ENCODE results near the gene IL1B.
"Not testable (repeated sequence)": the region's sequence is repeated elsewhere in the genome, so short reads cannot be mapped to it uniquely, and the experiment has no call there.

Gene IL1B

DNA sequence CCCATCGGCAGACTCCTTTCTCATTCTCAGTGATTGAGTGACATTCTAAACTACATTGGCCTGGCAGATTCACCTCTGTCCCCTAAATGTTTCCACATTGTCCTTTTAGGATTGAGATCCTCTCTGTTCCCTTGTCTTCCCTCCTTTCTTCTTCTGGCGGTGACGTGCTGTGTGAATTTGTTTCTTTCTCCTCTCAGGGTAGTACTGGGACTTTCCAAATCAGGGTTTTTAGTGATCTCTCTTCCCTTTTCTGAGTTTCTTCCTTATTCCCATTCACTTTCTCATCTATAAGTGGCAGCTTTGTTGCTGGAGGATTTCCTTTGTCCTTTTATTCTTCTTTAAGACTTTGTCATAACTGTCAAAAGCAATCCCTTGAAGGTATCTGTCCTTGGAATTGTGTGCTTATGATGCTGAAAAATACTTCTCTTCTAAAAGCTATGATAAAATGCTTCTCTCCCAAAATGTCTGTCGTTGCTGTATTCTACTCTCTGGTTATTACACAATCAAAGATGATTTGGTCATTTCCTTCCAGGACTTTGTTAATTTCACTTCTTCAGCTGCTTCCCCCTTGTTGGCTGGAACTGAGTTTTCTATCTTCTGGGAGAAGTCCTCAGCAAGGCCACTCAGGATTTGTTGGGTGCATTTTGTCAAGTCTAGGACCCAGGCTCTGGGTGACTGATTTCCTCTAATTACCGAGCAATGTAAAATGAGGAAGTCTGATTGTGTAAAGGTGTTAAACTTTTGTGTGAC is 4.9 kb upstream of the IL1B start:
- Histone ChIP-seq H3K36me3 (ENCODE audit: insufficient read depth, low read length) (no peaks in the 10 kb centered on the region), H3K4me1 (ENCODE audit: insufficient read depth, low read length) (no peaks in the 10 kb centered on the region), H3K4me3 (ENCODE audit: low read length) (no peak overlapping the region), H3K9me3 (ENCODE audit: low read length) (no peaks in the 10 kb centered on the region), H3K27me3 (ENCODE audit: insufficient read depth, low read length) (peaks cover 3% of the 10 kb centered on the region), H2AFZ (ENCODE audit: low read depth, low read length) (no peak overlapping the region)

- no peak overlapping the region for H2AFZ ChIP-seq (ENCODE audit: low read depth, low read length)
- no peaks in the 10 kb centered on the region for H3K36me3 ChIP-seq (ENCODE audit: insufficient read depth, low read length)
- H3K4me1 ChIP-seq (ENCODE audit: insufficient read depth, low read length), result no peaks in the 10 kb centered on the region
- H3K4me3 ChIP-seq (ENCODE audit: low read length), result no peak overlapping the region
- no peaks in the 10 kb centered on the region for H3K9me3 ChIP-seq (ENCODE audit: low read length)
- H3K27me3 ChIP-seq (ENCODE audit: insufficient read depth, low read length), result peaks cover 3% of the 10 kb centered on the region
These were observed 3.5 kb upstream of the IL1B start for GRCh38 chr2:112840068-112840445.

GRCh38 chr2:112839407-112840067 is 3.0 kb upstream of the IL1B start:
- no peaks in the 10 kb centered on the region for H3K4me1 ChIP-seq (ENCODE audit: insufficient read depth, low read length)
- H3K36me3 ChIP-seq (ENCODE audit: insufficient read depth, low read length), result no peaks in the 10 kb centered on the region

GRCh38 chr2:112836163-112836560 is 417 bp downstream of the IL1B start:
- Histone ChIP-seq H3K36me3 (ENCODE audit: insufficient read depth, low read length) (no peaks in the 10 kb centered on the region), H3K9me3 (ENCODE audit: low read length) (no peaks in the 10 kb centered on the region), H3K4me1 (ENCODE audit: insufficient read depth, low read length) (peaks cover 2% of the 10 kb centered on the region), H2AFZ (ENCODE audit: low read depth, low read length) (no peak overlapping the region), H3K27me3 (ENCODE audit: insufficient read depth, low read length) (no peaks in the 10 kb centered on the region), H3K4me3 (ENCODE audit: low read length) (no peak overlapping the region)

More at GRCh38 chr2:112839407-112840067, 3.0 kb upstream of the IL1B start:
- peaks cover 3% of the 10 kb centered on the region for H3K27me3 ChIP-seq (ENCODE audit: insufficient read depth, low read length)
- H3K9me3 ChIP-seq (ENCODE audit: low read length), result no peaks in the 10 kb centered on the region
- H3K4me3 ChIP-seq (ENCODE audit: low read length), result no peak overlapping the region
- no peak overlapping the region for H2AFZ ChIP-seq (ENCODE audit: low read depth, low read length)

DNA sequence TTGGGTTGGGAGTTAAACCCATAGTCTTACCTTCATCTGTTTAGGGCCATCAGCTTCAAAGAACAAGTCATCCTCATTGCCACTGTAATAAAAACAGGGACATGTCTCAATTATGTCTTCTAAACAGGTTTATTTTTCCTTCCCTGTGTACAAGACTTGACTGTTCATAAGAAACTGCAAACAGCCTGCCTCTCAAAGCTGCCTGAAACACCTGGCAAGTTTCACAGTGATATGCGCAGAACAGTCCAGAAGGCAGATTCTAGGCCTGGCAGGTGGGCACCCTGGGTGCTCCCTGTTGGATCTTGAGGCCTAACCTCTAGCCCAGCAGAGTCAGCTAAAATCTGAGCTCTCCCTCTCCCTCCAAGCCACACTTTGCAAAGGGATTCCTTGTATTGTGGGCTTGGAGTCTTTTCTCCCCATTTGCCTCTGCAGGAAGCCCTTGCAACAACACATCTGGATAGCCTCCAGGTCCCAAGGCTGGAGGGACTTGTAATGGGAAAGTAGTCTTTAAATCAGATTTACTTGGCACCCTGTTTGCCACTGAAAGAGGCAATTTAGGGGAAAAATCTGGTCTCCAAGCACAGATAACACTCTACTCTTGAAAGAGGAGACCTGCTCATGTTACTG is 930 bp downstream of the IL1B start:
- no peak overlapping the region for H2AFZ ChIP-seq (ENCODE audit: low read depth, low read length)
- no peak overlapping the region for H3K4me3 ChIP-seq (ENCODE audit: low read length)
- H3K36me3 ChIP-seq (ENCODE audit: insufficient read depth, low read length), result no peaks in the 10 kb centered on the region
- no peaks in the 10 kb centered on the region for H3K27me3 ChIP-seq (ENCODE audit: insufficient read depth, low read length)
- peaks cover 2% of the 10 kb centered on the region for H3K4me1 ChIP-seq (ENCODE audit: insufficient read depth, low read length)
- no peaks in the 10 kb centered on the region for H3K9me3 ChIP-seq (ENCODE audit: low read length)

DNA sequence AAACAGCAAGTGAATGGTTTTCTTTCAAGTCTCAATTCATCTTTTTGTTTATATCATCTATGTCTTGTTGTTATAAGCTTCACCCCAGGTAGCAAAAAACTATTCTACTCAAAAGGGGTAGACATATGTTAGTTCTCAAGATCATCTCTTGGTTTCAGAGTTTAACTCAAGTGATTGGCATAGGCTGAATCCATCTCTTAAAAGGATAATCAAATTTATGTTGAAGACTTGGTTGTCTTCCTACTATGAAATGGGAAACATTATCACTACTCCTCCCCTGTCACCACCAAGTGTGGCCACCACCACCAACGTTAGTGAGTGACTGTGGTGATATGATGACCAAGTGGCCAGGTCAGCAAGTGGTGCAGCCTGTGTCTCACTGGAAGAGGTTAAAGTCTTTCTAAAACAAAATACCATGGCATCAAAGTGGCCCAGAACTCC is 1.5 kb downstream of the IL1B start:
- Histone ChIP-seq H2AFZ (ENCODE audit: low read depth, low read length) (no peak overlapping the region), H3K4me1 (ENCODE audit: insufficient read depth, low read length) (peaks cover 2% of the 10 kb centered on the region), H3K9me3 (ENCODE audit: low read length) (no peaks in the 10 kb centered on the region), H3K4me3 (ENCODE audit: low read length) (no peak overlapping the region), H3K27me3 (ENCODE audit: insufficient read depth, low read length) (no peaks in the 10 kb centered on the region), H3K36me3 (ENCODE audit: insufficient read depth, low read length) (no peaks in the 10 kb centered on the region)

- no peaks in the 10 kb centered on the region for H3K36me3 ChIP-seq (ENCODE audit: insufficient read depth, low read length)
- H3K4me1 ChIP-seq (ENCODE audit: insufficient read depth, low read length), result peaks cover 2% of the 10 kb centered on the region
- no peaks in the 10 kb centered on the region for H3K9me3 ChIP-seq (ENCODE audit: low read length)
- no peak overlapping the region for H2AFZ ChIP-seq (ENCODE audit: low read depth, low read length)
- H3K27me3 ChIP-seq (ENCODE audit: insufficient read depth, low read length), result no peaks in the 10 kb centered on the region
- H3K4me3 ChIP-seq (ENCODE audit: low read length), result no peak overlapping the region
These were observed 2.1 kb downstream of the IL1B start for GRCh38 chr2:112834396-112835037.

- Histone ChIP-seq H3K4me1 (ENCODE audit: insufficient read depth, low read length) (peaks cover 2% of the 10 kb centered on the region), H2AFZ (ENCODE audit: low read depth, low read length) (no peak overlapping the region), H3K4me3 (ENCODE audit: low read length) (no peak overlapping the region), H3K27me3 (ENCODE audit: insufficient read depth, low read length) (no peaks in the 10 kb centered on the region), H3K9me3 (ENCODE audit: low read length) (no peaks in the 10 kb centered on the region), H3K36me3 (ENCODE audit: insufficient read depth, low read length) (no peaks in the 10 kb centered on the region)
These were observed 2.6 kb downstream of the IL1B start for GRCh38 chr2:112833976-112834375.

DNA sequence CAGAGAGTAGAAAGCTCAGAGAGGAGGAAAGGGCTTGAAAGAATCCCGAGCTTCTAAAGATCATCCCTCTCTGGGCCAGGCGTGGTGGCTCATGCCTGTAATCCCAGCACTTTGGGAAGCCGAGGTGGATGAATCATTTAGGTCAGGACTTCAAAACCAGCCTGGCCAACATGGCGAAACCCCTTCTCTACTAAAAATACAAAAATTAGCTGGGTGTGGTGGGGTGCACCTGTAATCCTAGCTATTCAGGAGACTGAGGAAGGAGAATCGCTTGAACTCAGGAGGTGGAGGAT is 3.0 kb downstream of the IL1B start:
- not testable (repeated sequence) for H3K4me3 ChIP-seq (ENCODE audit: low read length); H3K27me3 ChIP-seq (ENCODE audit: insufficient read depth, low read length); H2AFZ ChIP-seq (ENCODE audit: low read depth, low read length); H3K36me3 ChIP-seq (ENCODE audit: insufficient read depth, low read length); H3K4me1 ChIP-seq (ENCODE audit: insufficient read depth, low read length); H3K9me3 ChIP-seq (ENCODE audit: low read length)

GRCh38 chr2:112832841-112833638 is 3.5 kb downstream of the IL1B start:
- Histone ChIP-seq H3K4me3 (ENCODE audit: low read length) (no peak overlapping the region), H3K4me1 (ENCODE audit: insufficient read depth, low read length) (peaks cover 2% of the 10 kb centered on the region), H2AFZ (ENCODE audit: low read depth, low read length) (no peak overlapping the region), H3K27me3 (ENCODE audit: insufficient read depth, low read length) (no peaks in the 10 kb centered on the region), H3K36me3 (ENCODE audit: insufficient read depth, low read length) (no peaks in the 10 kb centered on the region), H3K9me3 (ENCODE audit: low read length) (no peaks in the 10 kb centered on the region)

DNA sequence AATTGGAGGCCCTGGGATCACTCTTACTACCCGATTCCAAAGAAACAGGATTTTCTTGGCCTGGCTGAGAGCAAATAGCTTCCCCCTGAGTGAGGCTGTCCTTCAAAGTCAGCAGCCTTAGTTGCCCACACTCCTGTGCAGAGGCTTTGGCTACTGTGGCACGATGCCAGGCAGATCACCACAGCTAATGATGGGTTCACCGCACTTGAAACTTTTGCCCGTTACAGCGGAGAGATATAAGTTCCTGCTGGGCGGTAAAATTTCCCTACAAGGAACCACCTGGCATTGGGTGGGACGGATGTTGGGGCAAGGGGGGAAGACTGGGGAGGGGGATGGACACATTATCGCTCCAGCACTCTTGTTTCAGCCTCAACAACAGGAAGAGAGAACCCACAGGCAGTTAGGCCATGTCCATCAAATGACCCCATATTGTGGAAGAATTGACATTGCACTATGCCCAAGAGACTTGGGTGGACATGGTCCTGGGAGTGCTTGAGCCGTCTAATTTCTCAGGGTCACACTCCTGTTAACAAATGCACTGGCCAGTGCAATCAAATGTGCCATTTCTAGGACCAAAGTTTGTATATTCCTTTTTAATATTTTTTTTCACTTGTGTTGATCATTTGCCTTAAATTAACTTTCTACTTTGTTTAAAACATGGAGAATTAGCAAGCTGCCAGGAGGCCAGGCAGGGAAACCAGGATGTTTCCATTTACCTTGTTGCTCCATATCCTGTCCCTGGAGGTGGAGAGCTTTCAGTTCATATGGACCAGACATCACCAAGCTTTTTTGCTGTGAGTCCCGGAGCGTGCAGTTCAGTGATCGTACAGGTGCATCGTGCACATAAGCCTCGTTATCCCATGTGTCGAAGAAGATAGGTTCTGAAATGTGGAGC is 4.4 kb downstream of the IL1B start:
- Histone ChIP-seq H3K36me3 (ENCODE audit: insufficient read depth, low read length) (no peaks in the 10 kb centered on the region), H2AFZ (ENCODE audit: low read depth, low read length) (no peak overlapping the region), H3K4me3 (ENCODE audit: low read length) (no peak overlapping the region), H3K9me3 (ENCODE audit: low read length) (no peaks in the 10 kb centered on the region), H3K4me1 (ENCODE audit: insufficient read depth, low read length) (peaks cover 2% of the 10 kb centered on the region), H3K27me3 (ENCODE audit: insufficient read depth, low read length) (no peaks in the 10 kb centered on the region)

DNA sequence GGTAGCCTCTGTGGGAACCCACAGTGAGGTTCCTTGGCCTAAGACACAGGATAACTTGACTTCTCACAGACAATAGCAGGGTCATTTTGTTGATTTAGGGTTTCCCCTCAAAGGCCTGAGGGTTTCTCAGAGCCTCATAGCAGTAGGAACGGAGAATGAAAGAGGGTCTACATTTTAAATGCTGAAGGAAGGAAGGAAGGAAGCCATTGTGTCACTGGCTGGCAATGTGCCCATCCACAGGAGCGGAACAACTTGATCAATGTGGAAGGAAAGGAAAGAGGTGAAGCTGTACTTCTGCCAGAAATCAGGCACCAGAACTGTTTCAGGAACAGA is 5.1 kb downstream of the IL1B start:
- H3K36me3 ChIP-seq (ENCODE audit: insufficient read depth, low read length), result no peaks in the 10 kb centered on the region
- no peak overlapping the region for H2AFZ ChIP-seq (ENCODE audit: low read depth, low read length)
- H3K4me1 ChIP-seq (ENCODE audit: insufficient read depth, low read length), result peaks cover 2% of the 10 kb centered on the region
- H3K27me3 ChIP-seq (ENCODE audit: insufficient read depth, low read length), result no peaks in the 10 kb centered on the region
- H3K9me3 ChIP-seq (ENCODE audit: low read length), result no peaks in the 10 kb centered on the region
- no peak overlapping the region for H3K4me3 ChIP-seq (ENCODE audit: low read length)
